ENCODE results near the gene RND1. TPM values are rescaled to one million over a fixed set of nuclear protein-coding genes. Genes with fewer than 3 reads are reported as not detected.

Gene RND1
- polyA plus RNA-seq, 2 of the 4 experiments (the other 2 are of a cell fraction): 26.5 to 37.8 TPM

- 72% methylated on average over 1 of the region's 1 CpG for WGBS (ENCODE audit: missing lambda C conversion rate)
- ChIA-PET CTCF (interaction anchor here (1.8 to 4.2 kb wide), 2 partner anchors 9 to 41 kb away, joined by 7 to 34 read pairs; partner anchors contain the start of gene DDX23), POLR2A (interaction anchor here (1.1 kb wide), 1 partner anchor 42 kb away, joined by 3 read pairs; the partner anchor contains the start of gene DDX23)
- no peaks in the 10 kb centered on the region for H3K9me3 ChIP-seq
- H3K4me3 ChIP-seq: no peak overlapping the region
- H3K4me2 ChIP-seq: no peak overlapping the region
- no peak for ATAC-seq
- no peak for DNase-seq (ENCODE audit: low read depth in 1 of 2, low spot score in 1 of 2)
- H3K4me1 ChIP-seq: peaks cover 6% of the 10 kb centered on the region; the same call in 2 of the 3 replicates
- TF ChIP-seq BCL3 (IDR thresholded peaks at IDR 0.05): no peak
- TF ChIP-seq MAFK (IDR thresholded peaks at IDR 0.05; ENCODE audit: partially characterized antibody): peak; percentile 25
- no peak for FAIRE-seq
- H3K27ac ChIP-seq: no peak overlapping the region
These were observed 28.6 kb upstream of the RND1 start for GRCh38 chr12:48894271-48894670.

GRCh38 chr12:48890657-48891418, 25.2 kb upstream of the RND1 start:
- H3K4me2 ChIP-seq: peak overlapping the region; percentile 86
- H3K4me1 ChIP-seq: peaks cover 24% of the 10 kb centered on the region
- ATAC-seq: peak; percentile 97 to 98
- 19% methylated on average over 34 of the region's 37 CpGs for WGBS (ENCODE audit: missing lambda C conversion rate)
- peak overlapping the region; percentile 38 for H3K4me3 ChIP-seq
- ChIA-PET CTCF (interaction anchor here (0.6 to 33.1 kb wide), 41 partner anchors 11 to 380 kb away, joined by 3 to 1365 read pairs (median 9); partner anchors contain the start of genes CCNT1, DDX23, DHH and FKBP11), POLR2A (interaction anchor here (1.0 to 3.7 kb wide), 5 partner anchors 8 to 38 kb away, joined by 3 to 63 read pairs (median 4); partner anchors contain the start of genes DDX23 and RND1)
- no peaks in the 10 kb centered on the region for H3K9me3 ChIP-seq
- DNase-seq (ENCODE audit: low read depth in 1 of 2, low spot score in 1 of 2): peak in 1 of 2 experiments; percentile 80
- peak overlapping the region; percentile 51 to 76 for H3K27ac ChIP-seq
- FAIRE-seq: no peak
- TF ChIP-seq ZFP36 (IDR thresholded peaks at IDR 0.05; ENCODE audit: borderline replicate concordance, partially characterized antibody): no peak
- TF ChIP-seq ATOH8 (CRISPR knock-in tag; IDR thresholded peaks at IDR 0.05; ENCODE audit: low read depth): no peak
- TF ChIP-seq, protein P1, sequence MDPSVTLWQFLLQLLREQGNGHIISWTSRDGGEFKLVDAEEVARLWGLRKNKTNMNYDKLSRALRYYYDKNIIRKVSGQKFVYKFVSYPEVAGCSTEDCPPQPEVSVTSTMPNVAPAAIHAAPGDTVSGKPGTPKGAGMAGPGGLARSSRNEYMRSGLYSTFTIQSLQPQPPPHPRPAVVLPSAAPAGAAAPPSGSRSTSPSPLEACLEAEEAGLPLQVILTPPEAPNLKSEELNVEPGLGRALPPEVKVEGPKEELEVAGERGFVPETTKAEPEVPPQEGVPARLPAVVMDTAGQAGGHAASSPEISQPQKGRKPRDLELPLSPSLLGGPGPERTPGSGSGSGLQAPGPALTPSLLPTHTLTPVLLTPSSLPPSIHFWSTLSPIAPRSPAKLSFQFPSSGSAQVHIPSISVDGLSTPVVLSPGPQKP (IDR thresholded peaks at IDR 0.05; ENCODE audit: low read depth, low read length): no peak
- no peak for TF ChIP-seq KDM5A (IDR thresholded peaks at IDR 0.05)
- no peak for TF ChIP-seq HOXB5 (CRISPR knock-in tag; IDR thresholded peaks at IDR 0.05)
- no peak for TF ChIP-seq POLR2A (IDR thresholded peaks at IDR 0.05; ENCODE audit: low read length)
- no peak for TF ChIP-seq MAZ (IDR thresholded peaks at IDR 0.05; ENCODE audit: borderline replicate concordance, low read depth, low read length)
- TF ChIP-seq CEBPB (IDR thresholded peaks at IDR 0.05): no peak
- TF ChIP-seq BCL3 (IDR thresholded peaks at IDR 0.05): no peak
- 0 out of 2 replicates have a peak, but pooled peaks have one; percentile 30 for TF ChIP-seq TP53 (CRISPR knock-in tag; IDR thresholded peaks at IDR 0.05)
- TF ChIP-seq, protein P2, sequence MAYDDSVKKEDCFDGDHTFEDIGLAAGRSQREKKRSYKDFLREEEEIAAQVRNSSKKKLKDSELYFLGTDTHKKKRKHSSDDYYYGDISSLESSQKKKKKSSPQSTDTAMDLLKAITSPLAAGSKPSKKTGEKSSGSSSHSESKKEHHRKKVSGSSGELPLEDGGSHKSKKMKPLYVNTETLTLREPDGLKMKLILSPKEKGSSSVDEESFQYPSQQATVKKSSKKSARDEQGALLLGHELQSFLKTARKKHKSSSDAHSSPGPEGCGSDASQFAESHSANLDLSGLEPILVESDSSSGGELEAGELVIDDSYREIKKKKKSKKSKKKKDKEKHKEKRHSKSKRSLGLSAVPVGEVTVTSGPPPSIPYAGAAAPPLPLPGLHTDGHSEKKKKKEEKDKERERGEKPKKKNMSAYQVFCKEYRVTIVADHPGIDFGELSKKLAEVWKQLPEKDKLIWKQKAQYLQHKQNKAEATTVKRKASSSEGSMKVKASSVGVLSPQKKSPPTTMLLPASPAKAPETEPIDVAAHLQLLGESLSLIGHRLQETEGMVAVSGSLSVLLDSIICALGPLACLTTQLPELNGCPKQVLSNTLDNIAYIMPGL (CRISPR knock-in tag; IDR thresholded peaks at IDR 0.05; ENCODE audit: borderline replicate concordance): 0 out of 2 replicates have a peak, but pooled peaks have one; percentile 61
- TF ChIP-seq NR3C1 (IDR thresholded peaks at IDR 0.05): no peak
- no peak for TF ChIP-seq ESRRA (IDR thresholded peaks at IDR 0.05; ENCODE audit: borderline replicate concordance, low read length)
- TF ChIP-seq HOXB13 (CRISPR knock-in tag; IDR thresholded peaks at IDR 0.05; ENCODE audit: low read depth): no peak
- no peak for TF ChIP-seq MYC (IDR thresholded peaks at IDR 0.05; ENCODE audit: borderline replicate concordance, low read length)
- TF ChIP-seq CBX8 (IDR thresholded peaks at IDR 0.05): no peak
- peak; percentile 98 to 99 for TF ChIP-seq RAD21 (conservative IDR thresholded peaks at IDR 0.05 in 1 of 2, IDR thresholded peaks at IDR 0.05 in 1 of 2)
- no peak for TF ChIP-seq FOSB (CRISPR knock-in tag; IDR thresholded peaks at IDR 0.05)
- TF ChIP-seq HOXA7 (CRISPR knock-in tag; IDR thresholded peaks at IDR 0.05): no peak
- TF ChIP-seq JUNB (IDR thresholded peaks at IDR 0.05): no peak
- TF ChIP-seq TFCP2L1 (CRISPR knock-in tag; IDR thresholded peaks at IDR 0.05): no peak
- TF ChIP-seq, protein P3, sequence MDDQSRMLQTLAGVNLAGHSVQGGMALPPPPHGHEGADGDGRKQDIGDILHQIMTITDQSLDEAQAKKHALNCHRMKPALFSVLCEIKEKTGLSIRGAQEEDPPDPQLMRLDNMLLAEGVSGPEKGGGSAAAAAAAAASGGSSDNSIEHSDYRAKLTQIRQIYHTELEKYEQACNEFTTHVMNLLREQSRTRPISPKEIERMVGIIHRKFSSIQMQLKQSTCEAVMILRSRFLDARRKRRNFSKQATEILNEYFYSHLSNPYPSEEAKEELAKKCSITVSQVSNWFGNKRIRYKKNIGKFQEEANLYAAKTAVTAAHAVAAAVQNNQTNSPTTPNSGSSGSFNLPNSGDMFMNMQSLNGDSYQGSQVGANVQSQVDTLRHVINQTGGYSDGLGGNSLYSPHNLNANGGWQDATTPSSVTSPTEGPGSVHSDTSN (IDR thresholded peaks at IDR 0.05): no peak
- no peak for TF ChIP-seq CHD2 (IDR thresholded peaks at IDR 0.05; ENCODE audit: low read length, partially characterized antibody)
- TF ChIP-seq, protein P4, sequence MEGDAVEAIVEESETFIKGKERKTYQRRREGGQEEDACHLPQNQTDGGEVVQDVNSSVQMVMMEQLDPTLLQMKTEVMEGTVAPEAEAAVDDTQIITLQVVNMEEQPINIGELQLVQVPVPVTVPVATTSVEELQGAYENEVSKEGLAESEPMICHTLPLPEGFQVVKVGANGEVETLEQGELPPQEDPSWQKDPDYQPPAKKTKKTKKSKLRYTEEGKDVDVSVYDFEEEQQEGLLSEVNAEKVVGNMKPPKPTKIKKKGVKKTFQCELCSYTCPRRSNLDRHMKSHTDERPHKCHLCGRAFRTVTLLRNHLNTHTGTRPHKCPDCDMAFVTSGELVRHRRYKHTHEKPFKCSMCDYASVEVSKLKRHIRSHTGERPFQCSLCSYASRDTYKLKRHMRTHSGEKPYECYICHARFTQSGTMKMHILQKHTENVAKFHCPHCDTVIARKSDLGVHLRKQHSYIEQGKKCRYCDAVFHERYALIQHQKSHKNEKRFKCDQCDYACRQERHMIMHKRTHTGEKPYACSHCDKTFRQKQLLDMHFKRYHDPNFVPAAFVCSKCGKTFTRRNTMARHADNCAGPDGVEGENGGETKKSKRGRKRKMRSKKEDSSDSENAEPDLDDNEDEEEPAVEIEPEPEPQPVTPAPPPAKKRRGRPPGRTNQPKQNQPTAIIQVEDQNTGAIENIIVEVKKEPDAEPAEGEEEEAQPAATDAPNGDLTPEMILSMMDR (IDR thresholded peaks at IDR 0.05): peak; percentile 94
- no peak for TF ChIP-seq ZSCAN20 (CRISPR knock-in tag; IDR thresholded peaks at IDR 0.05)
